Naive thymus-derived CD4-positive, alpha-beta T cell (primary cell): ENCODE data around the gene SEMA4D. TPM values are rescaled to one million over a fixed set of nuclear protein-coding genes. Genes with fewer than 3 reads are reported as not detected.
A peak's percentile ranks its signal among the peaks of the same experiment; 100 is the strongest.

Source experiments
- ATAC-seq: fragments of 150-1000 bp; cut with Tn5 transposase; 2 replicates; pipeline ENCODE4 v1.10.0; 2021; ENCODE audit warnings: mild to moderate bottlenecking, moderate library complexity
- CTCF ChIA-PET: fragments of 350-600 bp; sonication (Branson Sonifier 250); formaldehyde crosslinking; loops from one replicate; lab custom pipeline; 2021; ENCODE audit warnings: antibody characterized with exemption; lab: Charles Lee
- POLR2A ChIA-PET: fragments of 350-600 bp; sonication (Branson Sonifier 250); formaldehyde crosslinking; loops from one replicate; lab custom pipeline; 2021; ENCODE audit warnings: antibody characterized with exemption, inconsistent platforms; lab: Charles Lee
- DNase-seq, 9 donors: peaks; one replicate each; pipeline versions ENCODE4 v3.0.0 to v3.0.0-alpha.2; 2020 to 2022; ENCODE audit warnings: mixed read lengths in 1 of 9
- H3K27ac ChIP-seq: one replicate; pipeline ENCODE4 v1.7.0; 2013; ENCODE audit warnings: mild to moderate bottlenecking, low read depth, low read length, moderate library complexity
- H3K27me3 ChIP-seq, 2 donors: one replicate each; pipeline ENCODE4 v1.7.0; 2013; ENCODE audit warnings: low read length in 2 of 2, mild to moderate bottlenecking in 2 of 2, moderate library complexity in 2 of 2; ENCODE audit not compliant: control insufficient read depth in 2 of 2, insufficient read depth in 2 of 2
- H3K36me3 ChIP-seq, 3 experiments: 1 replicate in 2 of 3; 2 replicates in 1 of 3; pipeline ENCODE4 v1.7.0; 2013; ENCODE audit warnings: low read length in 3 of 3, mild to moderate bottlenecking in 3 of 3, moderate library complexity in 1 of 3; ENCODE audit not compliant: insufficient read depth in 3 of 3, control insufficient read depth in 2 of 3
- H3K4me1 ChIP-seq, 2 donors: one replicate each; pipeline ENCODE4 v1.7.0; 2013; ENCODE audit warnings: low read length in 2 of 2, mild to moderate bottlenecking in 2 of 2, moderate library complexity in 1 of 2; ENCODE audit not compliant: control insufficient read depth in 2 of 2, insufficient read depth in 2 of 2
- H3K4me3 ChIP-seq: 2 replicates; pipeline ENCODE4 v1.7.0; 2013; ENCODE audit warnings: mild to moderate bottlenecking, low read length
- H3K9me3 ChIP-seq, 3 experiments: 1 replicate in 2 of 3; 2 replicates in 1 of 3; pipeline ENCODE4 v1.7.0; 2013; ENCODE audit warnings: low read length in 3 of 3; ENCODE audit not compliant: control insufficient read depth in 2 of 3
- H3K27ac Mint-ChIP-seq, 9 donors: one replicate each; pipeline ENCODE4 v1.8.0; 2020 to 2022; ENCODE audit warnings: mixed read lengths in 9 of 9, mild to moderate bottlenecking in 8 of 9, moderate library complexity in 5 of 9, inconsistent platforms in 2 of 9
- H3K27me3 Mint-ChIP-seq, 5 donors: one replicate each; pipeline ENCODE4 v1.8.0; 2021 to 2022; ENCODE audit warnings: mixed read lengths in 5 of 5, mild to moderate bottlenecking in 1 of 5
- H3K36me3 Mint-ChIP-seq, 5 donors: one replicate each; pipeline ENCODE4 v1.8.0; 2020 to 2022; ENCODE audit warnings: mixed read lengths in 5 of 5, mild to moderate bottlenecking in 3 of 5, inconsistent platforms in 1 of 5
- H3K4me1 Mint-ChIP-seq, 7 donors: one replicate each; pipeline ENCODE4 v1.8.0; 2020 to 2022; ENCODE audit warnings: mixed read lengths in 7 of 7, mild to moderate bottlenecking in 3 of 7, inconsistent platforms in 1 of 7
- H3K4me3 Mint-ChIP-seq, 10 donors: one replicate each; pipeline ENCODE4 v1.8.0; 2020 to 2022; ENCODE audit warnings: mild to moderate bottlenecking in 10 of 10, mixed read lengths in 10 of 10, moderate library complexity in 6 of 10, inconsistent platforms in 2 of 10
- H3K9me3 Mint-ChIP-seq, 11 donors: one replicate each; pipeline ENCODE4 v1.8.0; 2020 to 2022; ENCODE audit warnings: mixed read lengths in 11 of 11, mild to moderate bottlenecking in 4 of 11, inconsistent platforms in 1 of 11, moderate library complexity in 1 of 11
- intact Hi-C, 2 donors: fragments of 100-400 bp; cut with micrococcal nuclease; formaldehyde crosslinking; loops; one replicate each; pipeline ENCODE4 v1.15.1; 2023
- polyA plus RNA-seq, 2 donors: library from polyadenylated mRNA; unstranded; fragments of 300-500 nt; fragmentation: Illumina TruSeq; gene quantifications; one replicate each; pipeline ENCODE4 v1.2.3, GENCODE V29; 2021
- total RNA-seq, 6 experiments: library from RNA in 5 of 6; stranded (reverse) in 5 of 6; gene quantifications; 1 replicate in 5 of 6; 2 replicates in 1 of 6; pipeline ENCODE4 v1.2.3 and lab custom pipeline; 2021 to 2026

SEMA4D gene
- total and polyA plus RNA-seq, 7 experiments from 2014 or later: 114 to 465 (median 448) TPM

GRCh38 chr9:89407070-89407469 is 90.8 kb downstream of the SEMA4D start:
- DNase-seq (no peak), ATAC-seq (no peak)
- POLR2A ChIA-PET: interaction anchor here (0.9 to 4.3 kb wide), 5 partner anchors 11 to 142 kb away, joined by 3 to 18 read pairs (median 10); no protein-coding TSS in a partner anchor
- intact Hi-C loops: loop anchor here in 1 of 2 donors (5.0 kb wide), 1 partner anchor 90 kb away; the partner anchor contains the start of gene SECISBP2
- no peak overlapping the region for H3K4me3 ChIP-seq
- no peaks in the 10 kb centered on the region for H3K9me3 ChIP-seq
- no peaks in the 10 kb centered on the region for H3K27me3 Mint-ChIP-seq
- CTCF ChIA-PET: interaction anchor here (2.9 kb wide), 1 partner anchor 142 kb away, joined by 19 read pairs; no protein-coding TSS in a partner anchor
- H3K27ac ChIP-seq: peak overlapping the region; percentile 14
- peak overlapping the region in 8 of 9 donors; percentile 67 to 94 (median 82) for H3K27ac Mint-ChIP-seq
- peak overlapping the region in 2 of 10 donors; percentile 17 to 23 for H3K4me3 Mint-ChIP-seq
- no peaks in the 10 kb centered on the region for H3K27me3 ChIP-seq
- peaks cover 48 to 69% of the 10 kb centered on the region in 2 donors for H3K4me1 ChIP-seq
- H3K36me3 Mint-ChIP-seq: peaks cover 13 to 56% (median 47%) of the 10 kb centered on the region in 5 donors
- H3K9me3 Mint-ChIP-seq: peaks cover 0 to 5% (median 0%) of the 10 kb centered on the region in 11 donors
- peaks cover 64 to 71% (median 66%) of the 10 kb centered on the region in 7 donors for H3K4me1 Mint-ChIP-seq
- peaks cover 19 to 65% (median 20%) of the 10 kb centered on the region in 3 experiments for H3K36me3 ChIP-seq

- Histone ChIP-seq H3K9me3 (no peaks in the 10 kb centered on the region), H3K27me3 (no peaks in the 10 kb centered on the region), H3K4me1 (peaks cover 37 to 57% of the 10 kb centered on the region in 2 donors), H3K36me3 (peaks cover 26 to 66% (median 28%) of the 10 kb centered on the region in 3 experiments), H3K27ac (no peak overlapping the region), H3K4me3 (no peak overlapping the region)
- H3K27me3 Mint-ChIP-seq: no peaks in the 10 kb centered on the region
- H3K4me3 Mint-ChIP-seq: peak overlapping the region in 1 of 10 donors; percentile 5
- peak; percentile 33 for ATAC-seq
- peaks cover 19 to 56% (median 45%) of the 10 kb centered on the region in 5 donors for H3K36me3 Mint-ChIP-seq
- intact Hi-C loops: loop anchor here in 1 of 2 donors (5.0 kb wide), 1 partner anchor 89 kb away; the partner anchor contains the start of gene SECISBP2
- peaks cover 54 to 69% (median 62%) of the 10 kb centered on the region in 7 donors for H3K4me1 Mint-ChIP-seq
- peak overlapping the region; percentile 72 to 94 (median 86) for H3K27ac Mint-ChIP-seq
- H3K9me3 Mint-ChIP-seq: peaks cover 0 to 5% (median 0%) of the 10 kb centered on the region in 11 donors
- POLR2A ChIA-PET: interaction anchor here (1.0 to 1.4 kb wide), 2 partner anchors 13 to 143 kb away, joined by 3 read pairs; no protein-coding TSS in a partner anchor
- CTCF ChIA-PET: no interaction called here
- no peak for DNase-seq
These were observed 92.1 kb downstream of the SEMA4D start for GRCh38 chr9:89405826-89406225.

- no peaks in the 10 kb centered on the region for H3K27me3 ChIP-seq
- H3K4me1 Mint-ChIP-seq: peaks cover 49 to 62% (median 55%) of the 10 kb centered on the region in 7 donors
- DNase-seq: no peak
- no peak for ATAC-seq
- no peak overlapping the region for H3K27ac ChIP-seq
- POLR2A ChIA-PET: interaction anchor here (1.2 kb wide), 1 partner anchor 11 kb away, joined by 3 read pairs; no protein-coding TSS in a partner anchor
- H3K9me3 ChIP-seq: no peaks in the 10 kb centered on the region
- H3K36me3 ChIP-seq: peaks cover 30 to 77% (median 33%) of the 10 kb centered on the region in 3 experiments
- no peak overlapping the region for H3K4me3 ChIP-seq
- peak overlapping the region in 1 of 10 donors; percentile 26 for H3K4me3 Mint-ChIP-seq
- peak overlapping the region in 7 of 9 donors; percentile 11 to 80 (median 62) for H3K27ac Mint-ChIP-seq
- intact Hi-C loops: no loop called here
- CTCF ChIA-PET: interaction anchor here (1.0 kb wide), 1 partner anchor 53 kb away, joined by 3 read pairs; no protein-coding TSS in a partner anchor
- H3K4me1 ChIP-seq: peaks cover 26 to 39% of the 10 kb centered on the region in 2 donors
- H3K27me3 Mint-ChIP-seq: no peaks in the 10 kb centered on the region
- H3K9me3 Mint-ChIP-seq: peaks cover 0 to 5% (median 0%) of the 10 kb centered on the region in 11 donors
- H3K36me3 Mint-ChIP-seq: peaks cover 16 to 60% (median 43%) of the 10 kb centered on the region in 5 donors
These were observed 93.8 kb downstream of the SEMA4D start for GRCh38 chr9:89404074-89404473.

- no peak for DNase-seq
- H3K4me1 ChIP-seq: peaks cover 14 to 27% of the 10 kb centered on the region in 2 donors
- H3K4me1 Mint-ChIP-seq: peaks cover 39 to 50% (median 43%) of the 10 kb centered on the region in 7 donors
- H3K27me3 ChIP-seq: no peaks in the 10 kb centered on the region
- peaks cover 16 to 64% (median 42%) of the 10 kb centered on the region in 5 donors for H3K36me3 Mint-ChIP-seq
- no peak overlapping the region for H3K27ac ChIP-seq
- H3K9me3 ChIP-seq: no peaks in the 10 kb centered on the region
- H3K27ac Mint-ChIP-seq: peak overlapping the region in 6 of 9 donors; percentile 21 to 72 (median 50)
- H3K36me3 ChIP-seq: peaks cover 35 to 89% (median 45%) of the 10 kb centered on the region in 3 experiments
- H3K4me3 Mint-ChIP-seq: peak overlapping the region in 1 of 10 donors; percentile 16
- intact Hi-C loops: no loop called here
- no peak overlapping the region for H3K4me3 ChIP-seq
- ChIA-PET CTCF (interaction anchor here (1.0 to 1.6 kb wide), 2 partner anchors 55 to 146 kb away, joined by 3 to 6 read pairs; no protein-coding TSS in a partner anchor), POLR2A (interaction anchor here (0.9 to 1.7 kb wide), 3 partner anchors 10 to 75 kb away, joined by 3 to 5 read pairs (median 3); no protein-coding TSS in a partner anchor)
- peaks cover 0 to 5% (median 0%) of the 10 kb centered on the region in 11 donors for H3K9me3 Mint-ChIP-seq
- no peaks in the 10 kb centered on the region for H3K27me3 Mint-ChIP-seq
- no peak for ATAC-seq
These were observed 95.1 kb downstream of the SEMA4D start for GRCh38 chr9:89402695-89403427.

- Histone ChIP-seq H3K4me3 (no peak overlapping the region), H3K27me3 (no peaks in the 10 kb centered on the region), H3K9me3 (no peaks in the 10 kb centered on the region), H3K4me1 (peaks cover 0 to 4% of the 10 kb centered on the region in 2 donors), H3K36me3 (peaks cover 54 to 99% (median 55%) of the 10 kb centered on the region in 3 experiments), H3K27ac (no peak overlapping the region)
- ATAC-seq (peak; percentile 86), DNase-seq (no peak)
- Mint-ChIP-seq H3K27ac (peak overlapping the region; percentile 18 to 84 (median 70)), H3K4me3 (no peak overlapping the region), H3K36me3 (peaks cover 11 to 67% (median 42%) of the 10 kb centered on the region in 5 donors), H3K27me3 (no peaks in the 10 kb centered on the region), H3K9me3 (peaks cover 0 to 3% (median 0%) of the 10 kb centered on the region in 11 donors), H3K4me1 (peaks cover 18 to 29% (median 27%) of the 10 kb centered on the region in 7 donors)
- ChIA-PET POLR2A (interaction anchor here (0.6 to 1.0 kb wide), 2 partner anchors 35 to 51 kb away, joined by 3 read pairs; no protein-coding TSS in a partner anchor), CTCF (no interaction called here)
- intact Hi-C loops: no loop called here
These were observed 97.4 kb downstream of the SEMA4D start for GRCh38 chr9:89400403-89401116.

GRCh38 chr9:89398621-89399020 is 99.3 kb downstream of the SEMA4D start:
- H3K27me3 ChIP-seq: no peaks in the 10 kb centered on the region
- peaks cover 8 to 73% (median 43%) of the 10 kb centered on the region in 5 donors for H3K36me3 Mint-ChIP-seq
- ATAC-seq: no peak
- H3K9me3 ChIP-seq: no peaks in the 10 kb centered on the region
- peaks cover 0 to 3% (median 0%) of the 10 kb centered on the region in 11 donors for H3K9me3 Mint-ChIP-seq
- no peak overlapping the region for H3K4me3 ChIP-seq
- DNase-seq: no peak
- no peak overlapping the region for H3K4me3 Mint-ChIP-seq
- ChIA-PET POLR2A (no interaction called here), CTCF (no interaction called here)
- H3K36me3 ChIP-seq: peaks cover 64 to 96% (median 68%) of the 10 kb centered on the region in 3 experiments
- intact Hi-C loops: no loop called here
- no peaks in the 10 kb centered on the region for H3K27me3 Mint-ChIP-seq
- no peak overlapping the region for H3K27ac ChIP-seq
- no peaks in the 10 kb centered on the region for H3K4me1 ChIP-seq
- peak overlapping the region in 4 of 9 donors; percentile 33 to 74 (median 56) for H3K27ac Mint-ChIP-seq
- peaks cover 13 to 34% (median 25%) of the 10 kb centered on the region in 7 donors for H3K4me1 Mint-ChIP-seq
